NCI-H2196 treated with DMSO at 0.1 percent for 48 hours (cell line): ENCODE measurements around the gene CDT1.

Source experiments
- DNase-seq: peaks from one replicate; lab custom pipeline; 2025; ENCODE audit not compliant: unreplicated experiment; lab: John Stamatoyannopoulos, UW

The CDT1 gene

GRCh38 chr16:88835383-88835782 lies 31.8 kb downstream of the CDT1 start:
- no peak for DNase-seq

- DNase-seq, result no peak
These were observed 32.2 kb downstream of the CDT1 start for GRCh38 chr16:88835818-88836217.

DNA sequence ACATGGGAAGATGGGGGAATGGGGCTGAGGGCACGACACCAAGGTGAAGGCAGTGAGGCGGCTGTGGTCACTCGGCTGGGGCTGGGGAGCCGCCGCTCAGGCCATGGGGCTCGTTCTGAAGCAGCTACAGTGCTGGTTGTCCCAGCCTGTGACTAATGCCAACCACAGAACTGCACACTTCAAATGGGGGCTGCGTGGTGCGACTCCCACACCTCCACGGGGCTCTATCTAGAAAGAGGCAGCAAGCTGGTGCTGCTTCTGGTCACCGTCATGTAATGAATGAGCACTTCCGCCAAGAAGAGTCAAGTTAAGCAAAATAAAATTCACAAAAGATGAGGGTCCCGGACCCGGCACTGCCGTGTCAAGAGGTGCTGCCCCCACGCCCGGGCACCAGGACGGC lies 33.2 kb downstream of the CDT1 start:
- DNase-seq, result no peak

DNA sequence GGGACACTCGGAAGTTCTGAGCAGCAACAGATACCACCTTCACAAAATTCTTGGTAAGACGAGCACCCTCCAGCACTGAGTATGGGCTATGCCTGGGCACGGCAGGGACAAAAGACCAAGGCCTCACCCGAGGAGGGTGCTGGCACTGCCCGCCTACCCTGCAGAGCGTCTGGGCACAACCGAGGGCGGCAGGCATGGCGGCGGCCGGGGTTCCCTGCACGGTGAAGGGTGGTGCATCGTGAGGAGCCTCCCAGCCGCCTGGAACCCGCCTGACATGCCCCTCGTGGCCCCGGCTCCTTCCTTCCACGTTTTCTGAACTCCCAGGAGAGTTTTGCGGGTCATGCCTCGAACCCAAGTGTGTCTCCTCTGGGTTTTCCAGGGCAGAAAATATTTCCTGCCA lies 34.2 kb downstream of the CDT1 start:
- no peak for DNase-seq

DNA sequence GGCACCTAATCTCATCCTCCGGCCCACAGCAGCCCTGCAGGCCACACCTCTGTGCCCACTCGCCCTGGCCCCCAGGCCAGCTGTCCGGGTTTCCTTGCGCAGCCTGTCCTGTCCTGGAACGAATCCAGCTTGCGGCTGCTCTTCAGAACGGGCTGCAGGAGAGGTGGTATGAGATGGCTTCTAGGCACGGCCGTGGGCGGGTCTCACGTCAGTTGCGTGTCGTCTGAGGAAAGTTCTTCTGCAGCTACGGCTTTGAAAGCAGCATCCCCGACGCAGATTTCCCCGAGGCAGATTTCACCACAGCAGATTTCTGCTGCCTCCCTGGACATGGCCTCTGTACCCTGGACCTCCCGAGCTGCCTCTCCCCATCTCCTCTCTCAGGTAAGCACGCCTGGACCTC lies 35.0 kb downstream of the CDT1 start:
- no peak for DNase-seq

DNA sequence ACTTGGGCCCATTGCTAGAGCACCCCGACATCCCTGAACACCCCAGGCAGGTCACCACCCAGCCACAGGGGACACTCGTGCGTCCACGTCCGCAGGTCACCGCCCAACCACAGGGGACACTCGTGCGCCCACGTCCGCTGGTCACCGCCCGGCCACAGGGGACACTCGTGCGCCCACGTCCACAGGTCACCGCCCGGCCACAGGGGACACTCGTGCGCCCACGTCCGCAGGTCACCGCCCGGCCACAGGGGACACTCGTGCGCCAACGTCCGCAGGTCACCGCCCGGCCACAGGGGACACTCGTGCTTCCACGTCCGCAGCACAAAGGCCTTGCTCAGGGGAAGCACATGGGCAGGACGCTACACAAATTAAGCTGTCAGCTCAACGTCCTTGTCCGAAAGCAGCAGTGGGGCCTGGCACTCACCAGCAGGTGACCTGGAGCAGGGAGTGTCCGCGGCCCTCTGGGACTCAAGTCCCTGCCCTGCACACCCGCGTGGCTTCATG lies 35.5 kb downstream of the CDT1 start:
- no peak for DNase-seq

- no peak for DNase-seq
These were observed 36.4 kb downstream of the CDT1 start for GRCh38 chr16:88839745-88840599.

- no peak for DNase-seq
These were observed 37.1 kb downstream of the CDT1 start for GRCh38 chr16:88840600-88841215.

- no peak for DNase-seq
These were observed 38.1 kb downstream of the CDT1 start for GRCh38 chr16:88841521-88842307.

DNA sequence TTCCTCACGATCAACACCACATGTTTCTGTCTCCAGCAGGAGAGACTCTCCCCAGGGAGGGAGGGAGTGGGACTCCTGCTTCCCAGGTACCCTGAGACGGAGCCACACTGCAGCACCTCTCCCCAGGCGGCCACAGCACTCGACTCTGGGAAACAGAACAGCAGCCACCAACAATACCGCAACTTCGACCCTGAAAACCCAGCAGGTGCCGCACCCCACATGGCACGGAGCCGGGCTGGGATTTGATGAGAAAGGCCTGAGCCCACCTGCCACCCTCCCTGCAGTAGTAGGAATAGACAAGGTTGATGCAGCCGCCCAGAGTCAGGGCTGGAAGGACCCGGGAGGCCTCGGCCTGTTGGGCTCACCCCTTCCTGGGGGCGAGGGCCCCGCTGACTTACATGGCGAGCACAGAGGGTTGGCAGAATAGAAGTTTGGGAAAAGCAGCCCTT lies 38.7 kb downstream of the CDT1 start:
- DNase-seq, result no peak

GRCh38 chr16:88842806-88843205 lies 39.2 kb downstream of the CDT1 start:
- no peak for DNase-seq

DNA sequence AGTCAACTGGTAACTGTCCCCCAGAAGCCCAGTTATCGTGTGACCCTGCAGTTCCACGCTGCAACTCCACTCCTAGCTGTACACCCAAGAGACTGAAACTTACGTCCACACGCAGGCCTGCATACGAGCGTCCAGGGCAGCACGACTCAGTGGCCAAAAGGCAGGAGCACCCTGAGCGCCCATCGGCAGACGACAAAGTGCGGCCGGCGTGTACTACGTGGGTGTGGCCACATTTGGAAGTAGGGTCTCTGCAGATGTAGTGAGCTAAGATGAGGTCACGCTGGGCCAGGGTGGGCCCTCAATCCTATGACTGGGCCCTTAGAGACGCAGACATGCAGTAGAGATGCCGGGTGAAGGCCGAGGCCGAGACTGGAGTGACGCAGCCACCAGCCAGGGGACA lies 39.7 kb downstream of the CDT1 start:
- no peak for DNase-seq

- DNase-seq, result no peak
These were observed 40.9 kb downstream of the CDT1 start for GRCh38 chr16:88844419-88845036.

- DNase-seq, result no peak
These were observed 42.5 kb downstream of the CDT1 start for GRCh38 chr16:88846088-88846487.

GRCh38 chr16:88847654-88848053 lies 44.1 kb downstream of the CDT1 start:
- DNase-seq, result no peak

DNA sequence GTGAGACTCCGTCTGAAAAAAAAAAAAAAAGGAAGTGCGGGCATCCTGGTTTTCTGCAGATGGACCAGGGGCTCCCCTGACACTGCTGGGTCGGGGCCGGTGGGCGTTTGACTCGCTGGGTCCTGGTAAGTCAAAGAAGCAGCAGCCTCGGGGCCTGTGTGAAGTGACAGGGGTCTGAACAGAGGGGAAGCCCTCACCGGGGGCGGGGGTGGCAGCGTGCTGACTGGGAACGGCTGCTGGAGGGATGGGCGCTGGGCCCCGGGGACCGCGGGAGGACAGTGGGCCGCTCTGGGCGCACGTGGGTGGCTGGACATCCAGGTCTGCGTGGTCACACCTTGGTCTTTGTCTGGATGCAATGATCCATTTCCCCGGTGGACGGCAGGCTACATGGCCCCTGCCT lies 45.0 kb downstream of the CDT1 start:
- no peak for DNase-seq

- no peak for DNase-seq
These were observed 47.1 kb downstream of the CDT1 start for GRCh38 chr16:88850531-88851199.

- no peak for DNase-seq
These were observed 48.0 kb downstream of the CDT1 start for GRCh38 chr16:88851616-88852015.

DNA sequence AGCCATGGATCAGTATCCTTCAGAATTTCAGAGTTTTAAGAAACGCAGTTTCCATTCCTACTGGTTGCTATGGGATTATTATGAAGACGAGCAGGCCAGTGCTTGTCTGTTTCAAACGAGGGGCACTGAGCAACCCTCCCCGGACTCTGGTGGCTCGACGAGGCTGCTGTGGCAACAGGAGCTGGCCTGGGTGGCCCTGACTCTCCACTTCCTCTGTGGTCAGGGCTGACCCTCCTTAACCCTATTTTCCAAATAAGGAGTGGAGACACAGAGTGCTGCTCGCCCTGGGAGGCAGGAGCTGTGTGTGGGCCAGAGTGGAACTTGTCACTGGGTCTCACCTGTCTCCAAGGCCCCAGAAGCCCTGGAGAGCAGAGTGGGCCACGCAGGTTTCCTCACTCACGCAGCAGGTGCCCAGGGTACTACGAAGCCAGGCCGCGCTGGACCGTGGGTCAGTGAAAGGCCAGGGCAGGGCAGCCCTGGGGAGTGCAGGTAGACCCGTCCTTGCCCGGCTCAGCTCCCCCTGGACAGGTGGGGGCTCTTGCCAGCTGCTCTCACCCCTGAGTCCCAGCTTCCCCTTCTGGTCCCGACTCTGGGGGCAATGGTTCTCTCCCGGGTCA lies 49.8 kb downstream of the CDT1 start:
- DNase-seq, result no peak
